Ovary (tissue), 9 donors: Measurements from ENCODE around the gene RANBP3. TPM values are rescaled to one million over a fixed set of nuclear protein-coding genes. Genes with fewer than 3 reads are reported as not detected.

Experiments
- DNase-seq, 5 donors: peaks; one replicate each; pipeline ENCODE4 v3.0.0-alpha.2; 2019 to 2020
- H3K27ac ChIP-seq, 2 donors: fragments of 200-600 bp; one replicate each; pipeline versions ENCODE4 v1.5.1 to v1.8.0; 2019 to 2022
- H3K27me3 ChIP-seq: fragments of 200-600 bp; one replicate; pipeline ENCODE4 v1.8.0; 2022
- H3K36me3 ChIP-seq: fragments of 200-600 bp; sonication (generic); one replicate; pipeline ENCODE4 v1.5.1; 2019
- H3K4me1 ChIP-seq: one replicate; pipeline ENCODE4 v1.8.1; 2013; ENCODE audit warnings: mild to moderate bottlenecking, moderate library complexity; ENCODE audit not compliant: insufficient read depth
- H3K4me3 ChIP-seq: fragments of 200-600 bp; sonication (generic); one replicate; pipeline ENCODE4 v1.5.1; 2017
- H3K9me3 ChIP-seq, 2 donors: fragments of 200-600 bp in 1 of 2; sonication (generic) in 1 of 2; one replicate each; pipeline versions ENCODE4 v1.5.1 to v1.8.1; 2013 to 2019; ENCODE audit warnings: mild to moderate bottlenecking in 1 of 2, moderate library complexity in 1 of 2
- CTCF ChIP-seq, 3 donors: fragments of 450-650 bp in 2 of 3; fragments of 200-600 bp in 1 of 3; IDR thresholded peaks; one replicate each; pipeline versions ENCODE4 v1.5.1 to v1.8.0; 2016 to 2022; ENCODE audit warnings: antibody characterized with exemption in 3 of 3, mild to moderate bottlenecking in 1 of 3
- EP300 ChIP-seq: sonication (generic); formaldehyde crosslinking; IDR thresholded peaks from one replicate; pipeline ENCODE4 v1.6.1; 2017; ENCODE audit warnings: antibody characterized with exemption
- POLR2A ChIP-seq: fragments of 450-650 bp; IDR thresholded peaks from one replicate; pipeline ENCODE4 v1.6.1; 2017; ENCODE audit warnings: antibody characterized with exemption, mild to moderate bottlenecking, moderate library complexity
- WGBS, 3 donors: extraction: QIAGEN DNeasy Blood & Tissue Kit in 1 of 3; methylation state at CpG; one replicate each; pipeline versions ENCODE4 v1.1.5 to v1.1.7; 2013 to 2017; 5-methylcytosine and 5-hydroxymethylcytosine counted together
- intact Hi-C, 4 donors: fragments of 100-400 bp; cut with DNase I; formaldehyde crosslinking; loops; one replicate each; pipeline versions ENCODE4 v1.11.0 to v1.15.1; 2022 to 2023
- polyA plus RNA-seq, 2 donors: library from polyadenylated mRNA; stranded (reverse); fragments of 200-250 nt in 1 of 2; fragments of 350-450 nt in 1 of 2; fragmentation: Illumina TruSeq in 1 of 2; extraction: RNeasy Lipid Tissue Mini Kit (QIAGEN cat#74804) in 1 of 2; gene quantifications; one replicate each; pipeline ENCODE4 v1.2.3, GENCODE V29; 2013 to 2014
- total RNA-seq, 7 donors: library from RNA; depleted of rRNA in 2 of 7; stranded (reverse); fragments of >200 nt in 2 of 7; fragmentation: NEBNext Ultra II Directional in 3 of 7; extraction: Animal tissue kit (Norgen Biotek cat#: 25700) in 3 of 7; gene quantifications; one replicate each; pipeline versions ENCODE4 v1.1.0 to v1.2.4, GENCODE V29; 2016 to 2023
- donor health status: DM: no; HTN: no; CAD: no; lungs with moderate emphysema.
- donor health status: DM: no; HTN: no; CAD: no.
- donor health status: Bipolar disorder and iron deficiency.
- donor health status: DM: yes; HTN: yes; CAD: no.
- donor health status: DM: no; HTN: no; CAD: no.
- donor health status: DM: yes; HTN: yes; CAD: no.

The RANBP3 gene
- total and polyA plus RNA-seq, 9 donors: 54.0 to 88.4 (median 67.9) TPM

DNA sequence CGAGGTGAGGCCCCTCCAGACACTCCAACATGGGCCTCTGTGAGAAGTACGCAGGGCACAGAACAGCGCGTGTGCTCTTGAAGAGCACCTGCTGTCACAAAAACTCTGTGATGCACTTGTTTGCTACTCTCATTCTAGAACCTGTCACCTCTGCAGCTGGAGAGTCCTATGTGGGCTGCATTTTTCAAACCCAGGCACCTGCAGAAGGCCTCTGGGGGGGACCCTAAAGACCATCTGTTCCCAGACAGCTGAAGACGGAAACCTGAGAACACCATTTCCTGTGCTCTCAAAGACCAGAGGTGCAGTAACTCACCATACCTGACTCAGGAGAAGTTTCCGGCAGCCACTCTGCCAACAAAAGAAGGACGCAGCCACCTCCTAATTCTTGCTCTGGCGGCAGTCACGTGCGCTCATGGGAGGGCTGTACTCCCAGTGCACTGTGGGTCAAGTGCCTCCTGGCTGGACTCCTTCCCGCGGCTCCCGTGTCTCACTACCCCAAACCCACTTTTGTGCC is 28.1 kb downstream of the RANBP3 start:
- no peak for TF ChIP-seq CTCF (IDR thresholded peaks at IDR 0.05)
- TF ChIP-seq POLR2A: no peak
- no peak for TF ChIP-seq EP300
- Histone ChIP-seq H3K27ac (no peak overlapping the region), H3K4me1 (peaks cover 15% of the 10 kb centered on the region), H3K36me3 (no peaks in the 10 kb centered on the region), H3K4me3 (no peak overlapping the region), H3K9me3 (no peaks in the 10 kb centered on the region), H3K27me3 (no peaks in the 10 kb centered on the region)
- 92 to 93% (median 93%) methylated on average over 13 of the region's 13 CpGs for WGBS, 3 donors
- intact Hi-C loops: no loop called here
- no peak for DNase-seq

DNA sequence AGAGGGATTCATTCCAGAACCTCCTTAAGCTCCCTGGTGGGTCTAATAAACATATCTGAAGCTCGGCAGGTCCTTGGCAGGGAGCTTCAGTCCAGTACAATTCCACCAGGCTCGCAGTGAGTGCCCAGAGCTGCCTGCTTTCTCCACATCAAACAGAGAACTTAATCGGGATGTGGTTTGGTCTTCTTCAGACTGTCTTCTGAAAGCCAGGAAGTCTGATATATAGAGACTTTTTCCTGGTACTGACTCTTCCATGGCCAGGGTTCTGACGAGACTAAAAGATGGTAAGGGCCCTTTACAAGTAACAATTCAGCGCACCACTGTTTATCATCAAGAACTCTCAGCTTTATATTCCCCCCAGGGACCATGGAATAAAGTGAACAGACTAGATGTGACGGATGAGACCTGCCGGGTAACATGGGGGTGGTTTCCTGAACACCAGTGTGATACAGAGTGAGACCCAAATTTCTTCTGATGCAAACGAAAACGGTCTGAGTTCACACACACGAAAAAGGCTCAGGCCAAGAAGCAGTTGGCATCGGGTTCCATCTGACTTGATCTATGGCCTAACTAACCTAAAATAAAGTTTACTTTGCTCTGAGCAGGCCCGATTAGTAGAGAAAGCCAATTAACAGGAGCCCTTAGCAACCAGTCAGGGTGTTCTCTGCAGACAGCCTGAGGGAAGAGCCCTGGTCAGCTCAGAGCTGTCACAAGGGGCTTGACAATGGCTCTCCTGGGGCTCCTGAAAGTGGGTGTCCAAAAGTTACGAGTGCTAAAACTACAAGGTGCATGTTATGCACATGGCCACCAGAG is 29.0 kb downstream of the RANBP3 start:
- peaks cover 8% of the 10 kb centered on the region for H3K4me1 ChIP-seq
- H3K27me3 ChIP-seq: no peaks in the 10 kb centered on the region
- H3K36me3 ChIP-seq: no peaks in the 10 kb centered on the region
- TF ChIP-seq CTCF (IDR thresholded peaks at IDR 0.05) (no peak), EP300 (no peak), POLR2A (no peak)
- H3K27ac ChIP-seq: no peak overlapping the region
- no peaks in the 10 kb centered on the region for H3K9me3 ChIP-seq
- DNase-seq: no peak
- WGBS, 3 donors: 52 to 56% (median 53%) methylated on average over 13 of the region's 13 CpGs
- intact Hi-C loops: no loop called here
- no peak overlapping the region for H3K4me3 ChIP-seq

DNA sequence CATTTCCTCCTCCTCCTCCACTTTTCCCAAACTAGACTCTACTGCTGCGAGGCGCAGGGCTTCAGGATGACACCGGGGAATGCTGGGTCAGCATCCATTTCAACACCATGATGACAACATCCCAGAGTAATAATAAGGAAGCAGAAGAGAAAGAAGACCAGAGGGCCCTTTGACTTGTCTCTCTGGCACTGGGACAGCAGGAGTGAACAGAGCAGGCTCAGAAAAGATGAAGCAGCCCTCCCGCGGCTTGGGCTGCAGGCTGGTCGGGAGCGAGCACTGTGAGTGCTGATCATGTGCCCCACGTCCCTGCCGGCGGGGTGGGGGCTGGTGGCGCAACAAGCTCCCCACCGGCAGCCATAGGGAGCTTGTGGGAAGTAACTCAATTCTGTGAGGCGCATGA is 30.5 kb downstream of the RANBP3 start:
- H3K4me3 ChIP-seq: no peak overlapping the region
- intact Hi-C loops: no loop called here
- 64 to 77% (median 74%) methylated on average over 13 of the region's 13 CpGs for WGBS, 3 donors
- no peaks in the 10 kb centered on the region for H3K9me3 ChIP-seq
- H3K36me3 ChIP-seq: no peaks in the 10 kb centered on the region
- no peaks in the 10 kb centered on the region for H3K27me3 ChIP-seq
- no peak for TF ChIP-seq CTCF (IDR thresholded peaks at IDR 0.05)
- TF ChIP-seq POLR2A: no peak
- TF ChIP-seq EP300: no peak
- H3K4me1 ChIP-seq: peaks cover 11% of the 10 kb centered on the region
- peak in 1 of 5 donors; percentile 61 for DNase-seq
- no peak overlapping the region for H3K27ac ChIP-seq

GRCh38 chr19:5943623-5944022 is 34.3 kb downstream of the RANBP3 start:
- no peaks in the 10 kb centered on the region for H3K9me3 ChIP-seq
- DNase-seq: no peak
- peaks cover 9% of the 10 kb centered on the region for H3K4me1 ChIP-seq
- H3K4me3 ChIP-seq: no peak overlapping the region
- no peak overlapping the region for H3K27ac ChIP-seq
- intact Hi-C loops: no loop called here
- TF ChIP-seq CTCF (IDR thresholded peaks at IDR 0.05) (no peak), EP300 (no peak), POLR2A (no peak)
- no peaks in the 10 kb centered on the region for H3K36me3 ChIP-seq
- no peaks in the 10 kb centered on the region for H3K27me3 ChIP-seq
- 43 to 60% (median 44%) methylated on average over 10 of the region's 10 CpGs for WGBS, 3 donors
